ENCODE data around the gene FBXL13. TPM values are rescaled to one million over a fixed set of nuclear protein-coding genes. Genes with fewer than 3 reads are reported as not detected.
"Not testable (repeated sequence)": the region's sequence is repeated elsewhere in the genome, so short reads cannot be mapped to it uniquely, and the experiment has no call there.

The FBXL13 gene
- total and polyA plus RNA-seq, 7 experiments from 2014 or later = 0.44 to 1.9 (median 1.1) TPM; not detected in 1

- no peak overlapping the region for H3K4me3 Mint-ChIP-seq
- DNase-seq = no peak
- no peaks in the 10 kb centered on the region for H3K4me1 ChIP-seq (ENCODE audit: control insufficient read depth in 2 of 2, insufficient read depth in 2 of 2, low read length in 2 of 2)
- H3K27ac ChIP-seq (ENCODE audit: low read depth, low read length) = no peak overlapping the region
- H3K4me1 Mint-ChIP-seq = peaks cover 0 to 3% (median 0%) of the 10 kb centered on the region in 7 donors
- H3K9me3 ChIP-seq (ENCODE audit: control insufficient read depth in 2 of 3, low read length in 3 of 3) = no peaks in the 10 kb centered on the region
- no peak for ATAC-seq
- H3K27me3 ChIP-seq (ENCODE audit: control insufficient read depth in 2 of 2, insufficient read depth in 2 of 2, low read length in 2 of 2) = no peaks in the 10 kb centered on the region
- no peak overlapping the region for H3K4me3 ChIP-seq (ENCODE audit: low read length)
- ChIA-PET CTCF (no interaction called here), POLR2A (no interaction called here)
- intact Hi-C loops (cut with micrococcal nuclease) = no loop called here
- no peak overlapping the region for H3K27ac Mint-ChIP-seq
- H3K27me3 Mint-ChIP-seq = peaks cover 0 to 4% (median 3%) of the 10 kb centered on the region in 5 donors
- no peaks in the 10 kb centered on the region for H3K9me3 Mint-ChIP-seq
- H3K36me3 Mint-ChIP-seq = no peaks in the 10 kb centered on the region
- no peaks in the 10 kb centered on the region for H3K36me3 ChIP-seq (ENCODE audit: control insufficient read depth in 2 of 3, insufficient read depth in 3 of 3, low read length in 3 of 3)
Measured at GRCh38 chr7:102985176-102985783, 89.3 kb downstream of the FBXL13 start.

GRCh38 chr7:102983602-102984001, 91.0 kb downstream of the FBXL13 start:
- Mint-ChIP-seq H3K4me1 (no peaks in the 10 kb centered on the region), H3K9me3 (no peaks in the 10 kb centered on the region), H3K27me3 (peaks cover 0 to 4% (median 3%) of the 10 kb centered on the region in 5 donors), H3K4me3 (no peak overlapping the region), H3K27ac (no peak overlapping the region), H3K36me3 (no peaks in the 10 kb centered on the region)
- Histone ChIP-seq H3K4me3 (ENCODE audit: low read length) (no peak overlapping the region), H3K27ac (ENCODE audit: low read depth, low read length) (no peak overlapping the region), H3K27me3 (ENCODE audit: control insufficient read depth in 2 of 2, insufficient read depth in 2 of 2, low read length in 2 of 2) (no peaks in the 10 kb centered on the region), H3K36me3 (ENCODE audit: control insufficient read depth in 2 of 3, insufficient read depth in 3 of 3, low read length in 3 of 3) (no peaks in the 10 kb centered on the region), H3K9me3 (ENCODE audit: control insufficient read depth in 2 of 3, low read length in 3 of 3) (no peaks in the 10 kb centered on the region), H3K4me1 (ENCODE audit: control insufficient read depth in 2 of 2, insufficient read depth in 2 of 2, low read length in 2 of 2) (no peaks in the 10 kb centered on the region)
- POLR2A ChIA-PET = no interaction called here
- intact Hi-C loops (cut with micrococcal nuclease) = no loop called here
- CTCF ChIA-PET = no interaction called here
- DNase-seq (no peak), ATAC-seq (no peak)

GRCh38 chr7:102982235-102982634, 92.4 kb downstream of the FBXL13 start:
- Histone ChIP-seq H3K36me3 (ENCODE audit: control insufficient read depth in 2 of 3, insufficient read depth in 3 of 3, low read length in 3 of 3) (no peaks in the 10 kb centered on the region), H3K27me3 (ENCODE audit: control insufficient read depth in 2 of 2, insufficient read depth in 2 of 2, low read length in 2 of 2) (no peaks in the 10 kb centered on the region), H3K4me1 (ENCODE audit: control insufficient read depth in 2 of 2, insufficient read depth in 2 of 2, low read length in 2 of 2) (no peaks in the 10 kb centered on the region), H3K27ac (ENCODE audit: low read depth, low read length) (no peak overlapping the region), H3K4me3 (ENCODE audit: low read length) (no peak overlapping the region), H3K9me3 (ENCODE audit: control insufficient read depth in 2 of 3, low read length in 3 of 3) (no peaks in the 10 kb centered on the region)
- no peak for DNase-seq
- ChIA-PET CTCF (no interaction called here), POLR2A (no interaction called here)
- intact Hi-C loops (cut with micrococcal nuclease) = no loop called here
- Mint-ChIP-seq H3K36me3 (no peaks in the 10 kb centered on the region), H3K27me3 (peaks cover 0 to 4% (median 3%) of the 10 kb centered on the region in 5 donors), H3K4me1 (no peaks in the 10 kb centered on the region), H3K9me3 (no peaks in the 10 kb centered on the region), H3K4me3 (no peak overlapping the region), H3K27ac (no peak overlapping the region)
- ATAC-seq = no peak

GRCh38 chr7:102981451-102981850, 93.1 kb downstream of the FBXL13 start:
- Histone ChIP-seq H3K36me3 (ENCODE audit: control insufficient read depth in 2 of 3, insufficient read depth in 3 of 3, low read length in 3 of 3) (no peaks in the 10 kb centered on the region), H3K9me3 (ENCODE audit: control insufficient read depth in 2 of 3, low read length in 3 of 3) (no peaks in the 10 kb centered on the region), H3K27ac (ENCODE audit: low read depth, low read length) (no peak overlapping the region), H3K4me1 (ENCODE audit: control insufficient read depth in 2 of 2, insufficient read depth in 2 of 2, low read length in 2 of 2) (no peaks in the 10 kb centered on the region), H3K4me3 (ENCODE audit: low read length) (no peak overlapping the region), H3K27me3 (ENCODE audit: control insufficient read depth in 2 of 2, insufficient read depth in 2 of 2, low read length in 2 of 2) (no peaks in the 10 kb centered on the region)
- Mint-ChIP-seq H3K27me3 (peaks cover 0 to 5% (median 4%) of the 10 kb centered on the region in 5 donors), H3K9me3 (peaks cover 0 to 3% (median 0%) of the 10 kb centered on the region in 11 donors), H3K36me3 (peaks cover 0 to 4% (median 0%) of the 10 kb centered on the region in 5 donors), H3K4me3 (no peak overlapping the region), H3K4me1 (no peaks in the 10 kb centered on the region), H3K27ac (no peak overlapping the region)
- intact Hi-C loops (cut with micrococcal nuclease) = no loop called here
- ATAC-seq (no peak), DNase-seq (no peak)
- CTCF ChIA-PET = interaction anchor here (0.6 kb wide), 1 partner anchor 1295 kb away, joined by 3 read pairs; no protein-coding TSS in a partner anchor
- POLR2A ChIA-PET = no interaction called here

- H3K27me3 ChIP-seq (ENCODE audit: control insufficient read depth in 2 of 2, insufficient read depth in 2 of 2, low read length in 2 of 2) = no peaks in the 10 kb centered on the region
- Mint-ChIP-seq H3K27me3 (peaks cover 0 to 9% (median 0%) of the 10 kb centered on the region in 5 donors), H3K4me1 (no peaks in the 10 kb centered on the region), H3K9me3 (peaks cover 0 to 3% (median 0%) of the 10 kb centered on the region in 11 donors), H3K4me3 (no peak overlapping the region), H3K36me3 (peaks cover 0 to 6% (median 0%) of the 10 kb centered on the region in 5 donors), H3K27ac (no peak overlapping the region)
- no peak for DNase-seq
- no peaks in the 10 kb centered on the region for H3K36me3 ChIP-seq (ENCODE audit: control insufficient read depth in 2 of 3, insufficient read depth in 3 of 3, low read length in 3 of 3)
- CTCF ChIA-PET = no interaction called here
- H3K9me3 ChIP-seq (ENCODE audit: control insufficient read depth in 2 of 3, low read length in 3 of 3) = no peaks in the 10 kb centered on the region
- no peak overlapping the region for H3K4me3 ChIP-seq (ENCODE audit: low read length)
- intact Hi-C loops (cut with micrococcal nuclease) = no loop called here
- POLR2A ChIA-PET = no interaction called here
- no peak for ATAC-seq
- H3K4me1 ChIP-seq (ENCODE audit: control insufficient read depth in 2 of 2, insufficient read depth in 2 of 2, low read length in 2 of 2) = no peaks in the 10 kb centered on the region
- no peak overlapping the region for H3K27ac ChIP-seq (ENCODE audit: low read depth, low read length)
Measured at GRCh38 chr7:102979670-102980069, 94.9 kb downstream of the FBXL13 start.

GRCh38 chr7:102978284-102978683, 96.3 kb downstream of the FBXL13 start:
- Mint-ChIP-seq H3K4me1 (no peaks in the 10 kb centered on the region), H3K36me3 (peaks cover 0 to 6% (median 0%) of the 10 kb centered on the region in 5 donors), H3K27me3 (peaks cover 0 to 5% (median 0%) of the 10 kb centered on the region in 5 donors), H3K4me3 (no peak overlapping the region), H3K27ac (no peak overlapping the region), H3K9me3 (peaks cover 0 to 3% (median 0%) of the 10 kb centered on the region in 11 donors)
- DNase-seq = no peak
- H3K36me3 ChIP-seq (ENCODE audit: control insufficient read depth in 2 of 3, insufficient read depth in 3 of 3, low read length in 3 of 3) = no peaks in the 10 kb centered on the region
- no peaks in the 10 kb centered on the region for H3K4me1 ChIP-seq (ENCODE audit: control insufficient read depth in 2 of 2, insufficient read depth in 2 of 2, low read length in 2 of 2)
- H3K4me3 ChIP-seq (ENCODE audit: low read length) = no peak overlapping the region
- no peak overlapping the region for H3K27ac ChIP-seq (ENCODE audit: low read depth, low read length)
- no peaks in the 10 kb centered on the region for H3K9me3 ChIP-seq (ENCODE audit: control insufficient read depth in 2 of 3, low read length in 3 of 3)
- ChIA-PET POLR2A (no interaction called here), CTCF (no interaction called here)
- no peaks in the 10 kb centered on the region for H3K27me3 ChIP-seq (ENCODE audit: control insufficient read depth in 2 of 2, insufficient read depth in 2 of 2, low read length in 2 of 2)
- no peak for ATAC-seq
- intact Hi-C loops (cut with micrococcal nuclease) = no loop called here

GRCh38 chr7:102977586-102977985, 97.0 kb downstream of the FBXL13 start:
- H3K9me3 Mint-ChIP-seq; H3K4me1 ChIP-seq (ENCODE audit: control insufficient read depth in 2 of 2, insufficient read depth in 2 of 2, low read length in 2 of 2); H3K4me3 ChIP-seq (ENCODE audit: low read length); H3K36me3 ChIP-seq (ENCODE audit: control insufficient read depth in 2 of 3, insufficient read depth in 3 of 3, low read length in 3 of 3); H3K27ac ChIP-seq (ENCODE audit: low read depth, low read length); POLR2A ChIA-PET; H3K27me3 ChIP-seq (ENCODE audit: control insufficient read depth in 2 of 2, insufficient read depth in 2 of 2, low read length in 2 of 2); H3K4me1 Mint-ChIP-seq; CTCF ChIA-PET; ATAC-seq; H3K36me3 Mint-ChIP-seq; H3K27ac Mint-ChIP-seq; intact Hi-C loops (cut with micrococcal nuclease); H3K9me3 ChIP-seq (ENCODE audit: control insufficient read depth in 2 of 3, low read length in 3 of 3); H3K27me3 Mint-ChIP-seq; H3K4me3 Mint-ChIP-seq; DNase-seq: not testable (repeated sequence)
